Mucosa of stomach (tissue), 1 donor: ENCODE measurements around the gene SERF2.
"Not testable (repeated sequence)": the region's sequence is repeated elsewhere in the genome, so short reads cannot be mapped to it uniquely, and the experiment has no call there.

Experiments used
- H3K27me3 ChIP-seq: one replicate; pipeline ENCODE4 v1.7.0; 2013; ENCODE audit warnings: mild to moderate bottlenecking, low read length; ENCODE audit not compliant: control insufficient read depth, insufficient read depth
- H3K36me3 ChIP-seq: one replicate; pipeline ENCODE4 v1.7.0; 2013; ENCODE audit warnings: low read length; ENCODE audit not compliant: control insufficient read depth, insufficient read depth
- H3K4me1 ChIP-seq: one replicate; pipeline ENCODE4 v1.7.0; 2013; ENCODE audit warnings: mild to moderate bottlenecking, low read length; ENCODE audit not compliant: control insufficient read depth, insufficient read depth
- H3K4me3 ChIP-seq: one replicate; pipeline ENCODE4 v1.7.0; 2013; ENCODE audit warnings: low read length
- H3K9ac ChIP-seq: one replicate; pipeline ENCODE4 v1.7.0; 2013; ENCODE audit warnings: mild to moderate bottlenecking, low read length, moderate library complexity
- H3K9me3 ChIP-seq: one replicate; pipeline ENCODE4 v1.7.0; 2013; ENCODE audit warnings: mild to moderate bottlenecking, low read length, moderate library complexity; ENCODE audit not compliant: control insufficient read depth
- donor health status: Pancreatic carcinoma.

Gene SERF2

GRCh38 chr15:43825305-43825704, 33.2 kb downstream of the SERF2 start:
- H3K4me3 ChIP-seq, H3K27me3 ChIP-seq, H3K9me3 ChIP-seq, H3K9ac ChIP-seq, H3K36me3 ChIP-seq: not testable (repeated sequence)
- peaks cover 15% of the 10 kb centered on the region for H3K4me1 ChIP-seq

- Histone ChIP-seq H3K4me3 (no peak overlapping the region), H3K9ac (peak overlapping the region; percentile 63), H3K4me1 (peaks cover 15% of the 10 kb centered on the region), H3K36me3 (no peaks in the 10 kb centered on the region), H3K9me3 (no peaks in the 10 kb centered on the region), H3K27me3 (no peaks in the 10 kb centered on the region)
Observed at GRCh38 chr15:43826029-43826507, 33.9 kb downstream of the SERF2 start.

GRCh38 chr15:43826508-43827341, 34.6 kb downstream of the SERF2 start, which contains the start of gene WDR76:
TSS of gene WDR76 (plus strand) at chr15:43827002. CDS start at chr15:43827033, 31 bp downstream.
- Histone ChIP-seq H3K36me3 (no peaks in the 10 kb centered on the region), H3K9ac (peak within 1 kb of the TSS; percentile 63), H3K27me3 (no peaks in the 10 kb centered on the region), H3K4me3 (peak within 1 kb of the TSS; percentile 47), H3K9me3 (no peaks in the 10 kb centered on the region), H3K4me1 (peaks cover 15% of the 10 kb centered on the region)

- H3K36me3 ChIP-seq, result no peaks in the 10 kb centered on the region
- no peaks in the 10 kb centered on the region for H3K27me3 ChIP-seq
- H3K4me1 ChIP-seq, result peaks cover 6% of the 10 kb centered on the region
- no peak overlapping the region for H3K4me3 ChIP-seq
- no peak overlapping the region for H3K9ac ChIP-seq
- no peaks in the 10 kb centered on the region for H3K9me3 ChIP-seq
Observed at GRCh38 chr15:43828061-43828657, 36.0 kb downstream of the SERF2 start.

GRCh38 chr15:43829951-43830540, 37.9 kb downstream of the SERF2 start:
- not testable (repeated sequence) for H3K4me1 ChIP-seq, H3K4me3 ChIP-seq, H3K36me3 ChIP-seq, H3K9ac ChIP-seq, H3K9me3 ChIP-seq, H3K27me3 ChIP-seq

- not testable (repeated sequence) for H3K9ac ChIP-seq, H3K9me3 ChIP-seq, H3K27me3 ChIP-seq, H3K36me3 ChIP-seq, H3K4me3 ChIP-seq, H3K4me1 ChIP-seq
Observed at GRCh38 chr15:43830691-43831275, 38.7 kb downstream of the SERF2 start.

GRCh38 chr15:43831519-43832052, 39.5 kb downstream of the SERF2 start:
- H3K9ac ChIP-seq, H3K9me3 ChIP-seq, H3K27me3 ChIP-seq, H3K4me3 ChIP-seq, H3K4me1 ChIP-seq, H3K36me3 ChIP-seq: not testable (repeated sequence)

GRCh38 chr15:43832485-43832884, 40.4 kb downstream of the SERF2 start:
- not testable (repeated sequence) for H3K4me3 ChIP-seq, H3K9ac ChIP-seq, H3K27me3 ChIP-seq, H3K9me3 ChIP-seq, H3K4me1 ChIP-seq, H3K36me3 ChIP-seq

GRCh38 chr15:43845421-43845820, 53.3 kb downstream of the SERF2 start:
- H3K36me3 ChIP-seq, result no peaks in the 10 kb centered on the region
- no peak overlapping the region for H3K9ac ChIP-seq
- H3K4me3 ChIP-seq, result no peak overlapping the region
- H3K9me3 ChIP-seq, result no peaks in the 10 kb centered on the region
- H3K27me3 ChIP-seq, result no peaks in the 10 kb centered on the region
- no peaks in the 10 kb centered on the region for H3K4me1 ChIP-seq
